OCI-LY7 (cell line): ENCODE data around the gene MIA. TPM values are rescaled to one million over a fixed set of nuclear protein-coding genes. Genes with fewer than 3 reads are reported as not detected.

Experiments
- BruUV-seq: library from RNA; stranded (reverse); fragments of 400-500 nt; replicated peaks from 2 replicates; lab custom pipeline; 2021; lab: Mats Ljungman, UMichigan
- CTCF ChIA-PET: fragments of 300-600 bp; sonication (Branson Sonifier 250); formaldehyde crosslinking; loops from one replicate; lab custom pipeline; 2022; ENCODE audit warnings: antibody characterized with exemption; ENCODE audit not compliant: unreplicated experiment; lab: Charles Lee
- POLR2A ChIA-PET: fragments of 300-600 bp; sonication (Branson Sonifier 250); formaldehyde crosslinking; loops from one replicate; lab custom pipeline; 2022; ENCODE audit warnings: antibody characterized with exemption; lab: Charles Lee
- DNase-seq: peaks from one replicate; pipeline ENCODE4 v3.0.0-alpha.2; 2015; ENCODE audit warnings: low spot score
- H2AFZ ChIP-seq: fragments of 200-600 bp; sonication (generic), shearing (Covaris generic); 2 replicates; pipeline ENCODE4 v1.6.1; 2014; ENCODE audit warnings: mild to moderate bottlenecking, antibody characterized with exemption, low read length, moderate library complexity
- H3K27ac ChIP-seq: fragments of 200-600 bp; sonication (generic); 2 replicates; pipeline ENCODE4 v1.5.1; 2014; ENCODE audit warnings: mixed run types, low read depth, mild to moderate bottlenecking, moderate library complexity, low read length, inconsistent platforms; ENCODE audit not compliant: poor library complexity, severe bottlenecking
- H3K36me3 ChIP-seq: fragments of 200-600 bp; sonication (generic); 2 replicates; pipeline ENCODE4 v1.6.1; 2014; ENCODE audit warnings: mild to moderate bottlenecking, antibody characterized with exemption, low read length, moderate library complexity, mixed read lengths; ENCODE audit not compliant: insufficient read depth
- H3K4me1 ChIP-seq: fragments of 200-600 bp; sonication (generic); 2 replicates; pipeline ENCODE4 v1.5.1; 2014; ENCODE audit warnings: mild to moderate bottlenecking, low read length; ENCODE audit not compliant: insufficient read depth, poor library complexity, severe bottlenecking
- H3K4me2 ChIP-seq: fragments of 200-600 bp; sonication (generic); 2 replicates; pipeline ENCODE4 v1.6.1; 2014; ENCODE audit warnings: mild to moderate bottlenecking, low read length
- H3K4me3 ChIP-seq: fragments of 200-600 bp; sonication (generic); 2 replicates; pipeline ENCODE4 v1.5.1; 2014; ENCODE audit warnings: mild to moderate bottlenecking, low read depth, low read length; ENCODE audit not compliant: poor library complexity, severe bottlenecking
- H3K79me2 ChIP-seq: fragments of 200-600 bp; sonication (generic); 2 replicates; pipeline ENCODE4 v1.6.1; 2016; ENCODE audit warnings: low read depth, mild to moderate bottlenecking, low read length, moderate library complexity, mixed read lengths; ENCODE audit not compliant: insufficient read depth
- H3K9me2 ChIP-seq: fragments of 200-600 bp; sonication (generic); 2 replicates; pipeline ENCODE4 v1.6.1; 2016; ENCODE audit warnings: mild to moderate bottlenecking, low read length, mixed read lengths; ENCODE audit not compliant: insufficient read depth
- H3K9me3 ChIP-seq: fragments of 200-600 bp; sonication (generic); 2 replicates; pipeline ENCODE4 v1.6.1; 2014; ENCODE audit warnings: mild to moderate bottlenecking, mixed run types, low read length, mixed read lengths
- H4K20me1 ChIP-seq: fragments of 200-600 bp; sonication (generic); 2 replicates; pipeline ENCODE4 v1.6.1; 2014; ENCODE audit warnings: mild to moderate bottlenecking, antibody characterized with exemption, low read length, moderate library complexity, mixed read lengths; ENCODE audit not compliant: insufficient read depth
- CTCF ChIP-seq: fragments of 200-600 bp; sonication (generic); conservative IDR thresholded peaks from 2 replicates; pipeline ENCODE4 v1.5.1; 2014; ENCODE audit warnings: mild to moderate bottlenecking, antibody characterized with exemption, low read length, moderate library complexity, mixed read lengths
- EZH2phosphoT487 ChIP-seq: fragments of 200-600 bp; sonication (generic); IDR thresholded peaks from 2 replicates; pipeline ENCODE4 v1.6.1; 2018; ENCODE audit warnings: low read depth, borderline replicate concordance, mild to moderate bottlenecking, mixed run types, antibody characterized with exemption, low read length, moderate library complexity, mixed read lengths
- intact Hi-C: fragments of 100-400 bp; cut with micrococcal nuclease; formaldehyde crosslinking; loops from one replicate; pipeline ENCODE4 v1.10.0; 2022; ENCODE audit not compliant: unreplicated experiment
- total RNA-seq, 2 experiments: library from RNA; depleted of rRNA in 1 of 2; stranded (reverse); fragments of >200 nt in 1 of 2; shearing (Covaris generic) in 1 of 2; gene quantifications; 2 replicates each; pipeline ENCODE4 v1.2.3, GENCODE V29; 2014 to 2022

Gene MIA
- total RNA-seq, 2 experiments from 2014 or later = not detected

- intact Hi-C loops = no loop called here
- Histone ChIP-seq H3K9me2 (no peaks in the 10 kb centered on the region), H3K4me3 (peak overlapping the region; percentile 33), H3K27ac (peak overlapping the region; percentile 46), H3K4me1 (peaks cover 41% of the 10 kb centered on the region), H3K9me3 (no peaks in the 10 kb centered on the region), H3K79me2 (no peaks in the 10 kb centered on the region), H2AFZ (no peak overlapping the region), H3K36me3 (peaks cover 4% of the 10 kb centered on the region; the same call in 1 of the 2 replicates), H4K20me1 (no peaks in the 10 kb centered on the region), H3K4me2 (peak overlapping the region; percentile 68)
- TF ChIP-seq CTCF (no peak), EZH2phosphoT487 (no peak)
- ChIA-PET POLR2A (interaction anchor here (2.6 kb wide), 1 partner anchor 14 kb away, joined by 16 read pairs; the partner anchor contains the start of gene RAB4B), CTCF (no interaction called here)
- peak; percentile 48 for DNase-seq
- no TSS peak for BruUV-seq
Observed at GRCh38 chr19:40791996-40792395, 16.7 kb downstream of the MIA start.

- Histone ChIP-seq H3K4me2 (peak overlapping the region; percentile 72), H3K36me3 (peaks cover 20% of the 10 kb centered on the region; the same call in 1 of the 2 replicates), H3K9me2 (no peaks in the 10 kb centered on the region), H3K79me2 (peaks cover 30% of the 10 kb centered on the region), H3K4me3 (no peak overlapping the region), H4K20me1 (peaks cover 6% of the 10 kb centered on the region; the same call in 1 of the 2 replicates), H3K4me1 (peaks cover 53% of the 10 kb centered on the region), H2AFZ (no peak overlapping the region), H3K9me3 (no peaks in the 10 kb centered on the region), H3K27ac (peak overlapping the region; percentile 57)
- TF ChIP-seq EZH2phosphoT487 (no peak), CTCF (no peak)
- ChIA-PET CTCF (no interaction called here), POLR2A (interaction anchor here (1.3 to 1.9 kb wide), 2 partner anchors 20 kb away, joined by 4 to 14 read pairs; partner anchors contain the start of gene RAB4B)
- BruUV-seq = no TSS peak
- intact Hi-C loops = loop anchor here (5.0 kb wide), 1 partner anchor 465 kb away; the partner anchor contains the start of gene HNRNPUL1
- no peak for DNase-seq
Observed at GRCh38 chr19:40797166-40797962, 22.0 kb downstream of the MIA start.
